Measurements from ENCODE around the gene OTULINL. TPM values are rescaled to one million over a fixed set of nuclear protein-coding genes. Genes with fewer than 3 reads are reported as not detected.

OTULINL gene
- total and polyA plus RNA-seq, 2 experiments from 2014 or later: 0.27 to 0.95 TPM

- H3K4me3 ChIP-seq: no peak overlapping the region
- DNase-seq (ENCODE audit: low read depth in 1 of 2, low spot score in 1 of 2): no peak
- H3K27ac ChIP-seq: no peak overlapping the region
- no peaks in the 10 kb centered on the region for H3K9me3 ChIP-seq (ENCODE audit: low read depth)
- no peaks in the 10 kb centered on the region for H3K27me3 ChIP-seq
- H3K36me3 ChIP-seq: no peaks in the 10 kb centered on the region
- no peaks in the 10 kb centered on the region for H3K4me1 ChIP-seq (ENCODE audit: low read depth)
- TF ChIP-seq, protein P1, sequence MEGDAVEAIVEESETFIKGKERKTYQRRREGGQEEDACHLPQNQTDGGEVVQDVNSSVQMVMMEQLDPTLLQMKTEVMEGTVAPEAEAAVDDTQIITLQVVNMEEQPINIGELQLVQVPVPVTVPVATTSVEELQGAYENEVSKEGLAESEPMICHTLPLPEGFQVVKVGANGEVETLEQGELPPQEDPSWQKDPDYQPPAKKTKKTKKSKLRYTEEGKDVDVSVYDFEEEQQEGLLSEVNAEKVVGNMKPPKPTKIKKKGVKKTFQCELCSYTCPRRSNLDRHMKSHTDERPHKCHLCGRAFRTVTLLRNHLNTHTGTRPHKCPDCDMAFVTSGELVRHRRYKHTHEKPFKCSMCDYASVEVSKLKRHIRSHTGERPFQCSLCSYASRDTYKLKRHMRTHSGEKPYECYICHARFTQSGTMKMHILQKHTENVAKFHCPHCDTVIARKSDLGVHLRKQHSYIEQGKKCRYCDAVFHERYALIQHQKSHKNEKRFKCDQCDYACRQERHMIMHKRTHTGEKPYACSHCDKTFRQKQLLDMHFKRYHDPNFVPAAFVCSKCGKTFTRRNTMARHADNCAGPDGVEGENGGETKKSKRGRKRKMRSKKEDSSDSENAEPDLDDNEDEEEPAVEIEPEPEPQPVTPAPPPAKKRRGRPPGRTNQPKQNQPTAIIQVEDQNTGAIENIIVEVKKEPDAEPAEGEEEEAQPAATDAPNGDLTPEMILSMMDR (IDR thresholded peaks at IDR 0.05; ENCODE audit: low read depth, low read length): no peak
Measured at GRCh38 chr5:14630671-14631070, 49.1 kb downstream of the OTULINL start.

GRCh38 chr5:14635656-14636055 lies 54.1 kb downstream of the OTULINL start:
- H3K36me3 ChIP-seq: no peaks in the 10 kb centered on the region
- TF ChIP-seq, protein P1 (IDR thresholded peaks at IDR 0.05; ENCODE audit: low read depth, low read length): no peak
- no peak for DNase-seq (ENCODE audit: low read depth in 1 of 2, low spot score in 1 of 2)

GRCh38 chr5:14640765-14641164 lies 59.2 kb downstream of the OTULINL start:
- Histone ChIP-seq H3K36me3 (no peaks in the 10 kb centered on the region), H3K9me3 (ENCODE audit: low read depth) (no peaks in the 10 kb centered on the region), H3K4me3 (no peak overlapping the region), H3K27me3 (no peaks in the 10 kb centered on the region), H3K4me1 (ENCODE audit: low read depth) (no peaks in the 10 kb centered on the region), H3K27ac (no peak overlapping the region)
- DNase-seq (ENCODE audit: low read depth in 1 of 2, low spot score in 1 of 2): no peak
- TF ChIP-seq, protein P1 (IDR thresholded peaks at IDR 0.05; ENCODE audit: low read depth, low read length): no peak

More at GRCh38 chr5:14635656-14636055, 54.1 kb downstream of the OTULINL start:
- Histone ChIP-seq H3K27ac (no peak overlapping the region), H3K4me1 (ENCODE audit: low read depth) (no peaks in the 10 kb centered on the region), H3K4me3 (no peak overlapping the region), H3K27me3 (no peaks in the 10 kb centered on the region), H3K9me3 (ENCODE audit: low read depth) (no peaks in the 10 kb centered on the region)

GRCh38 chr5:14644623-14645237 lies 63.1 kb downstream of the OTULINL start:
- DNase-seq (ENCODE audit: low read depth in 1 of 2, low spot score in 1 of 2): no peak
- no peak overlapping the region for H3K4me3 ChIP-seq
- H3K4me1 ChIP-seq (ENCODE audit: low read depth): no peaks in the 10 kb centered on the region
- TF ChIP-seq, protein P1 (IDR thresholded peaks at IDR 0.05; ENCODE audit: low read depth, low read length): no peak
- no peak overlapping the region for H3K27ac ChIP-seq
- H3K36me3 ChIP-seq: no peaks in the 10 kb centered on the region
- H3K9me3 ChIP-seq (ENCODE audit: low read depth): no peaks in the 10 kb centered on the region
- H3K27me3 ChIP-seq: no peaks in the 10 kb centered on the region

GRCh38 chr5:14650052-14650451 lies 68.5 kb downstream of the OTULINL start:
- TF ChIP-seq, protein P1 (IDR thresholded peaks at IDR 0.05; ENCODE audit: low read depth, low read length): no peak
- Histone ChIP-seq H3K36me3 (no peaks in the 10 kb centered on the region), H3K9me3 (ENCODE audit: low read depth) (no peaks in the 10 kb centered on the region), H3K4me3 (no peak overlapping the region), H3K27me3 (peaks cover 6% of the 10 kb centered on the region), H3K4me1 (ENCODE audit: low read depth) (no peaks in the 10 kb centered on the region), H3K27ac (no peak overlapping the region)
- DNase-seq (ENCODE audit: low read depth in 1 of 2, low spot score in 1 of 2): no peak

Measured in cardiac muscle cell (in vitro differentiated cells and primary cell).